Fibroblast of lung (primary cell): ENCODE measurements around the gene CHRD.

ENCODE experiments used
- EZH2 ChIP-seq: IDR thresholded peaks from 2 replicates; pipeline ENCODE4 v1.5.1; 2012; ENCODE audit warnings: low read length, control low read depth, mild to moderate bottlenecking; ENCODE audit errors: missing control alignments
- TF ChIP-seq, protein P1 (sequence below), 2 donors: IDR thresholded peaks in 1 of 2; conservative IDR thresholded peaks in 1 of 2; 1 replicate in 1 of 2; 2 replicates in 1 of 2; pipeline ENCODE4 v1.5.1; 2011 to 2012; ENCODE audit warnings: low read length in 2 of 2, control low read depth in 1 of 2, inconsistent platforms in 1 of 2, low read depth in 1 of 2, mild to moderate bottlenecking in 1 of 2

- TF ChIP-seq, protein P1, sequence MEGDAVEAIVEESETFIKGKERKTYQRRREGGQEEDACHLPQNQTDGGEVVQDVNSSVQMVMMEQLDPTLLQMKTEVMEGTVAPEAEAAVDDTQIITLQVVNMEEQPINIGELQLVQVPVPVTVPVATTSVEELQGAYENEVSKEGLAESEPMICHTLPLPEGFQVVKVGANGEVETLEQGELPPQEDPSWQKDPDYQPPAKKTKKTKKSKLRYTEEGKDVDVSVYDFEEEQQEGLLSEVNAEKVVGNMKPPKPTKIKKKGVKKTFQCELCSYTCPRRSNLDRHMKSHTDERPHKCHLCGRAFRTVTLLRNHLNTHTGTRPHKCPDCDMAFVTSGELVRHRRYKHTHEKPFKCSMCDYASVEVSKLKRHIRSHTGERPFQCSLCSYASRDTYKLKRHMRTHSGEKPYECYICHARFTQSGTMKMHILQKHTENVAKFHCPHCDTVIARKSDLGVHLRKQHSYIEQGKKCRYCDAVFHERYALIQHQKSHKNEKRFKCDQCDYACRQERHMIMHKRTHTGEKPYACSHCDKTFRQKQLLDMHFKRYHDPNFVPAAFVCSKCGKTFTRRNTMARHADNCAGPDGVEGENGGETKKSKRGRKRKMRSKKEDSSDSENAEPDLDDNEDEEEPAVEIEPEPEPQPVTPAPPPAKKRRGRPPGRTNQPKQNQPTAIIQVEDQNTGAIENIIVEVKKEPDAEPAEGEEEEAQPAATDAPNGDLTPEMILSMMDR (conservative IDR thresholded peaks at IDR 0.05 in 1 of 2, IDR thresholded peaks at IDR 0.05 in 1 of 2; ENCODE audit: low read depth in 1 of 2, low read length in 2 of 2), result no peak
- no peak for TF ChIP-seq EZH2
Measured at GRCh38 chr3:184391266-184391665, 11.4 kb downstream of the CHRD start.
